GM19043 (cell line): Measurements from ENCODE around the gene CTU1.

ENCODE experiments used
- ATAC-seq: cut with Tn5 transposase; IDR thresholded peaks from one replicate; pipeline ENCODE4 v1.9.1; 2021; ENCODE audit warnings: low read depth; ENCODE audit not compliant: unreplicated experiment

Gene CTU1

GRCh38 chr19:51135004-51135403, 26.8 kb upstream of the CTU1 start:
- ATAC-seq: no peak

GRCh38 chr19:51131780-51132680, 23.8 kb upstream of the CTU1 start:
- ATAC-seq: no peak

GRCh38 chr19:51129716-51130115, 21.5 kb upstream of the CTU1 start:
- ATAC-seq: no peak

GRCh38 chr19:51128227-51128626, 20.0 kb upstream of the CTU1 start:
- ATAC-seq: no peak

GRCh38 chr19:51127755-51128154, 19.5 kb upstream of the CTU1 start:
- no peak for ATAC-seq

GRCh38 chr19:51127032-51127431, 18.8 kb upstream of the CTU1 start:
- no peak for ATAC-seq

- no peak for ATAC-seq
Observed at GRCh38 chr19:51125421-51126075, 17.3 kb upstream of the CTU1 start.

- no peak for ATAC-seq
Observed at GRCh38 chr19:51124729-51125128, 16.5 kb upstream of the CTU1 start, which contains the start of gene SIGLEC9. TSS of gene SIGLEC9 (plus strand) at chr19:51124906. CDS start at chr19:51124975, 69 bp downstream.

GRCh38 chr19:51124216-51124615, 16.0 kb upstream of the CTU1 start:
- ATAC-seq: no peak

- ATAC-seq: no peak
Observed at GRCh38 chr19:51123802-51124201, 15.6 kb upstream of the CTU1 start.

GRCh38 chr19:51123381-51123800, 15.2 kb upstream of the CTU1 start:
- no peak for ATAC-seq

- ATAC-seq: no peak
Observed at GRCh38 chr19:51122112-51122981, 14.1 kb upstream of the CTU1 start.

GRCh38 chr19:51121257-51121656, 13.0 kb upstream of the CTU1 start:
- no peak for ATAC-seq

- no peak for ATAC-seq
Observed at GRCh38 chr19:51120160-51120559, 12.0 kb upstream of the CTU1 start.

GRCh38 chr19:51119611-51120010, 11.4 kb upstream of the CTU1 start:
- no peak for ATAC-seq

GRCh38 chr19:51119101-51119500, 10.9 kb upstream of the CTU1 start:
- no peak for ATAC-seq

GRCh38 chr19:51116736-51117286, 8.6 kb upstream of the CTU1 start:
- no peak for ATAC-seq

GRCh38 chr19:51114087-51114729, 6.0 kb upstream of the CTU1 start:
- ATAC-seq: no peak

- ATAC-seq: no peak
Observed at GRCh38 chr19:51111606-51112005, 3.4 kb upstream of the CTU1 start.

GRCh38 chr19:51110666-51110971, 2.4 kb upstream of the CTU1 start:
- no peak for ATAC-seq
